Globus pallidus (tissue), 1 donor: ENCODE data around the gene RBBP7.
A peak's percentile ranks its signal among the peaks of the same experiment; 100 is the strongest.

Experiments
- DNase-seq: peaks from one replicate; pipeline ENCODE4 v3.0.0-alpha.2; 2015; ENCODE audit warnings: low spot score

RBBP7 gene

GRCh38 chrX:16870095-16870861, at the start of gene RBBP7:
Gene RBBP7 (minus strand): TSS chrX:16870362. CDS start chrX:16870053, 309 bp downstream.
- peak; percentile 91 for DNase-seq

DNA sequence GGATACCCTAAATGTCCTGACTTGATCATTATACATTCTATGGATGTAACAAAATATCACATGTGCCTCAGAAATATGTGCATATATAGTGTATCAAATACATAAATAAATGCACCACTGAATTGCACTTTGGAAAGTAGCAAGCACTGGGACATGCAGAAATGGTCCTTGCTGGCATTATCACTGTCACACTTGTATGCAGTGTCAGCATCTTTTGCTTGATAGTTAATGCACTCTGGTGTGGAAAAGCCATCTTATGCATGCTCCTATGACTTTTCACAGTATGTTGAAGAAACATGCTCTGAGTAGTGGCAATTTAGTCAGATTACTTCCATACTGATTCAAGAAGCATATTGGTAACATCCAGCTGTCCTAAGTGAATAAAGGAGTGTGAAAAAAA, 48.8 kb upstream of the RBBP7 start:
- DNase-seq, result no peak

DNA sequence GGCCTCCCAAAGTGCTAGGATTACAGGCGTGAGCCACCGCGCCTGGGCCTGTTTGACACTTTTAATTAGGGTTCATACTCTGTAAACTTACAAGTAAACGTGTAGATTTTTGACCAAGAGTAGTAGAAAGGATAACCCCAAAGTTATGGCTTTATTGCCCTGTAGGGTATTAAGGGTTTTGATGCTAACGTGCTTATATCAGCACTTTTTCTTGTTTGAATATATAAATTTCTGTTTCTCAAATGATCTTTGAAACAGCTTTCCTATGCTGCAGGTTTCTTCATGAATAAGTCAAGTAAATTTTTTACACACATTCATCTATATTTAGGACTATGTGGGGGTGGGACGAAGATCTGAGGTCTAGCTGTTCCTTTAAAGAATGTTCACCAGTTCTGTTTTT, 47.0 kb upstream of the RBBP7 start:
- DNase-seq, result no peak

GRCh38 chrX:16916561-16916960, 46.4 kb upstream of the RBBP7 start:
- no peak for DNase-seq

- peak; percentile 16 for DNase-seq
These were observed 43.9 kb upstream of the RBBP7 start for GRCh38 chrX:16914058-16914457.

- DNase-seq, result no peak
These were observed 40.2 kb upstream of the RBBP7 start for GRCh38 chrX:16910376-16910775.

DNA sequence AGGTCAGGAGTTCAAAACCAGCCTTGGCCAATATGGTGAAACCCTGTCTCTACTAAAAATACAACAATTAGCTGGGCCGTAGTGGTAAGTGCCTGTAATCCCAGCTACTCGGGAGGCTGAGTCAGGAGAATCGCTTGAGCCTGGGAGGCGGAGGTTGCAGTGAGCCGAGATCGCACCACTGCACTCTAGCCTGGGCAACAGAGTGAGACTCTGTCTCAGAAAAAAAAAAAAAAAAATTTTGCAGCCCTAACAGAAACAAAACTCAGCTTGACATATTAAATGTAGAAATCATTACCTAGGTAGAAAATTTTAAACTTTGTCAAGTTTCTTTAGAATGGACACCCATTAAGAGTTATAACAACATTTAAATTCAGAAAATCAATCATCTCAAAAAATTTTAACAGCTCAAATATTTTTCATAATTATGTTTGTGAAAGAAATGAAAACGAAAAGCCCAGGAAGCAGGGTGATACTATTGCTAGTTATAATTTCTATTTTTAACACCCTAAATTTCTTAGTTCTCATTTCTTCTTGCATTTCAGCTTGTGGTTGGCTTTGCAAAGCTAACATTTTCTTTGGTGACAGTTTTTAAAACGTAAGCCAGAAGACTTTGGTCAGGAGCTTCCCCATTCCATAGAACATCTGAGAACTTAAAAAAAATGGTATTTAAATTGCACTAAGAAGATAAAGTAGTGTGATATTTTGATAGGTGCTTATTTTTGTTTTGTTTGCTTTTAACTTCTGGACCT, 33.3 kb upstream of the RBBP7 start:
- DNase-seq, result no peak

DNA sequence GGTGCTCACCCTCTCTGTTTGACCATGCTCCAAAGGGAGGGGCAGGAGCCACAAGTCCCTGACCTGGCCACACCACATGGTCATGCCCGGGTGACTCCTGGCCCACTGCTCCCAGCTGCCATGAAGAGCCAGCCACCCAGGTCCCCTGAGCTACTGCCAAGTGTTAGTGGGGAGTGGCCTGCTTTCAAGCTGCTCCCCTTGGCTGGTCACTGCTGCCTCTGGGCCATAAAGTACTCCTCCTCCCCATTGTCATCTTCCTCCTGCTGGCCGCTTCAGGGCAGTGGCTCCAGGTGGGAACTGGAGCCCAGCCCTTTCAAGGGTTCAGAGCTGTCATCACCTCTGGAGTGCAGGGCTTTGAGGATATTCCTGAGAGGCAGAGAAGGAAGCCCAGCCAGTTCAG, 27.3 kb upstream of the RBBP7 start:
- DNase-seq, result no peak

DNA sequence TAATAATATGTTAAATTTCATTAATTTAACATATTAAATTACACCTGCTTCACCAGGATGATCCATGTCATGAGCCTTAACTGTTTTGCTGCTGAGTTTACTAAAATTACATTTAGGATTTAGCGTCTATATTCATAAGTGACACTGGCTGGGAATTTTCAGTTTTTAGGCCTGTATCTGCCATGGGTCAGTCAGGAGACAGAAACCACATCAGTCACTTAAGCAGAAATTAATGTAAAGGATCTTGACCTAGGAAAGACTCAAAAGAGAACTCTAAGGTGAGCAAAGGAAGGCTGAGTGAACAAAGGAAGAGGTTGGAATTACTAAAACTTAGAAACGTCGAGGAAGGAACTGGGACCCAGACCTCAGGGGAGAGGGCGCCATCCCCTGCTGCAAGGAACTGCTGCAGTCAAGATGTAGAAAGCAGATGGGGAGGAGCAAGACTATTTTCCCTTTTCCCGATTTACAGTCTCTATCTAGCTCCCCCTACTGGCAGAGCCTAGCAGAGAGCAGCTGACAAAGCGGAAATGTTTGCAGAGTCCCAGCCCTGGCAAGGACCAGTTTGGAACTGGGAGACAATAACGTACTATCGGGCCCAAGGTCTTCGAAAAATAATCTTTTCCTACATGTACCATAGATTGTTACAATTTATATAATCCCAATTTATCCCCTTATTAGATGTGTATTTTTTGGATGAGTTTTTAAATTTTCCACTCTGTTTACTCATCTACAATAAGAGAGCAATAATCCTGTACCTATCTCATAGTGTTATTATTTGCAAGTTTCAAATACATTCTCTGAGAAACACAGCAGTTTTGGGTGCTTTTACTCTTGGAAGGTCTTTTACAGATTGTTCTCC, 22.6 kb upstream of the RBBP7 start:
- DNase-seq, result peak; percentile 80

- DNase-seq, result no peak
These were observed 15.5 kb upstream of the RBBP7 start for GRCh38 chrX:16885628-16886027.

DNA sequence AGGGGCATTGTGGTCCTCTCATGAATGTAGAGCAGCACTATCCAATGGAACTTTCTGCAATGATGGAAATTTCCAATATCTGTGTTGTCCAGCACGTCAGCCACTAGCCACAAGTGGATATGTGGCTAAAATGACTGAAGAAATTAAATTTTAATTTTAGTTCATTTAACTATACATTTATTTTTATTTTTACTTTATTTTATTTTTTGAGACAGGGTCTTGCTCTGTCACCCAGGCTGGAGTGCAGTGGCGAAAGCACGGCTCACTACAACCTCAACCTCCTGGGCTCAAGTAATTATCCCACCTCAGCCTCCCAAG, 13.3 kb upstream of the RBBP7 start:
- no peak for DNase-seq

DNA sequence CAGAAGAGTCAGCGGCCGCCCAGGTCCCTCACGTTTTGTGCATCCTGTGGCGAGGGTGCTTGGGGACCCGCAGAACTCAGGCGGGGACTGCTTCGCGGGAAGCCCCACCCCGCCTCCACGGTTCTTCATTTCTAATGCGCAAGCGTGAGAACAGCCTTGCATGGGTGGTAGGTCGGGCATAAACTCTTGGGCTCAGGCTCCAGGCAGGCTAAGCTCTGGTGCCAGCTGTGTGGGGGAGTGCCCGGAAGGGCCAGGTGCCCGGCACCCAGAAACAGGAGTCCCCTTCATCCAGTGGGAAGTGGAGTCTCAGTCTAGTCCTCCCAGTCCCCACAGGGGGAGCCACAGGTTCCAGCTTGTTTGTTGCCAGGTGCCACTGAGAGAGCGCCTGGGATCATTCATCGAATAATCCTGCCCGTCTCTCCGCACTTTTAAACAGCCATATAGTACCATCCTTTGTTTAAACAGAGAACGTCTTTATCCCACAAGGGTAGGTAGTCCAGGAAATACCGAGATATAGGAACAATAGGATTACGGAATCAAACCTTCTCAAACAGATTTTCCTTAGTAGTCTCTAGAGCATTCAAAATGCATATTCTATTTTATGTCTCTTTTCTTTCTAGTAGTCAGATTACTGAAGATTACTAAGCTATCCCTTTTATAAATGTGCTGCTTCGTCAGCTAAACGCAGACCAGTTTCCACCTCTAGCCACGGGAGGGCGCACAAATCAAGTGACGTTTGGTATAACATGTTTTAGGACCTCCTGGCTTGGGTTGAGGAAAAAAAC, 12.7 kb upstream of the RBBP7 start:
- DNase-seq, result peak; percentile 59

DNA sequence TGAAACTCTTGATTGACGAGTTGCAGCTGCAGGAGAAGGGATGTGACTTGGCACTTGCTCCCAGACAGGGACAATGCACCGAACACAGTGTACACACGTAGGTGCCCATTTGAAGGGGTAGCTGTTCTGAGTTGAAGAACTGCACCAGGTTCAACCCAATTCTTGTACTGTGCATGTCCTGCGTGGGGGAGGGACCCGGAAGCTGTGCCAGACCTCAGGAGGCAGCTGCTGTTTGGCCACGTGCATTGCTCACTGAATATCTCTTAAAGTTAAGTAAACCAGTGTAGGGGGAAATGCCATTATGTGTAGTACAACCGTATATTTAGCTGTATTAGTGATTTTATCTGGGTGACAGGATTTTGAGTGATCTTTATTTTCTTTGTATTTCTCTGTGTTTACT, 12.0 kb upstream of the RBBP7 start:
- no peak for DNase-seq

- no peak for DNase-seq
These were observed 6.5 kb upstream of the RBBP7 start for GRCh38 chrX:16876696-16877095.

- DNase-seq, result no peak
These were observed 4.4 kb upstream of the RBBP7 start for GRCh38 chrX:16874458-16875095.

GRCh38 chrX:16873106-16873505, 2.9 kb upstream of the RBBP7 start:
- DNase-seq, result no peak

DNA sequence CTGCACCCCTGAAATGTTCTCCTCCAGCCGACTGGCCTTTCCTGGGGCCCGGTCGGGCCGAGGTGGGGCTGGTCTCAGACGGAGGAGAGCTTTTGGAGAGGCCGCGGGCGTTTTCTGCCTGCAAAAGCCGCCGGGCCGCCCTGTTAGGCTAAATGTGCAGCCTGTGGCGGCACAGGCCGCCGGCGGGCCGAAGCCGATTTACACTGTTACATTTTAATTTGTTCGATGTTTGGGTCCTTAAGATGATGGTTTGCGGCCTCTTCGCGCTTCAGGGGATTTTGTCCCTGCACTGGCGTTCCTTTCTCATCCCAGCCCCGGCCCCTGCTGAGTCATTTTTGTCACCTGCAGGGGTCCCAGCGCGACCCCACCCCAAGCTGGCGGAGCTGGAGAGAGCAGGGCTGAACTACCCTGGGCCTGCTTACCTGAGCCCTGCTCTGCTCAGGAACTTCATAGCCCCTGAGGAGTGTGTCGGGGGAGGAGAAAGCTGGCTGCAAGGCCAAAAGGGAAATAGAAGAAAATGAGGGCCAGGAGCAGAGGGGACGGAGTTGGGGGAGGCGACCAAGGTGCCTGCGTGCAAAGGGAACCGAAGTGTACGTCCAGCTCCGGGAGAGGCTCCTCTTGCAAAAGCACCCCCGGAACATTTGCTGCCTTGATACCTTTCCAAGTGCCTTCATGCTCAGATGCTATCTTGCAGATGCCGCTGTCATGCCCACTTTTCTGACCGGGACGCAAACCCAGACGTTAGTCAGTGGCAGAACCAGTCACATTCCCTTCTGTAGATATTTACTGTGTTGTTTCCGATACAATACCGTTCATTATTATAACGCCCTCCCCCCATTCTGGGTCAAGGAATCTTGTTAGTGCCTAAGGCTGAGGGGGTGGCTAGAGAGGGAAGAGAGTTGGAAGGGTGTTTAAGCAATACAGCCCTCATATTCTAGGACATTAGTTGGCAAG, 977 bp upstream of the RBBP7 start:
- no peak for DNase-seq

DNA sequence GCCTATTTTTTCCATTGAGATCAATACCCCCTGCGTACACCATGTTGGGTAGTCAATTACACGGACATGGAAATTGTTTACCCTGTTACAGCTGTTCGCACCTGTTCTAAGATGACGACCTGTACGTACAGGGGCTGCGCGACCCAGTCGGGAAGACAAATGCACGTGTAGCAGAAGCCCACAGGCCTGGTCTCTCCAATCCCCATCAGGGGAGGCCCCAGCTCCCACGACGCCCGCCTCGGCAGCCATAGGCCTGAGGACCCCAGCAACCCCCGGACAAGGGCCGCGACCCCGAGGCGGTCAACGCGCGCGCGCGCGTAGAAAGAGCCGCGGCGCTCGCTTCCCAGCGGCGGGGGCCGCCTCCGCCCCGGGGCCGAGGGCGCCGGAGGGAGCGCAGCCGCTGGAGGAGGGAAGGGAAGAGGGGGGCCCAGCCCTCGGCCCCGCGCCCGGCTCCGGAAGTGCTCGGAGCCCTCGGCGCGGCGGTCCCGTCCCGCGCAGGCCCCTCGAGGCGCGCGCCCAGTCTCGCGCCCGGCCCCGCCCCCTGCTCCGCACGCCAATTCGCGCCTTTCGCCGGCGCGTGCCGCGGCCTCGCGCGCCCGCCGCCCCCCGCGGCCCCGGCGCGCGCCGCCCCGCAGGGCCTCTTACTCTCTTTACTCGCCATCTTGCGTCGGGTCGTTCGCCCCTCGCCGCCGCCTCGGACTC, 618 bp downstream of the RBBP7 start:
- DNase-seq, result peak; percentile 24

GRCh38 chrX:16868920-16869319, 1.2 kb downstream of the RBBP7 start:
- DNase-seq, result no peak

GRCh38 chrX:16867947-16868346, 2.2 kb downstream of the RBBP7 start:
- no peak for DNase-seq
